ENCODE measurements around the gene TMPRSS15. TPM values are rescaled to one million over a fixed set of nuclear protein-coding genes. Genes with fewer than 3 reads are reported as not detected.

The TMPRSS15 gene
- total RNA-seq, 1 experiment from 2014 or later = 1.4 TPM

GRCh38 chr21:18244671-18245463 lies 158.7 kb downstream of the TMPRSS15 start, which contains the start of gene CHODL:
CHODL (plus strand) TSS chr21:18244833; CDS start chr21:18245224, 391 bp downstream.
- DNase-seq (ENCODE audit: low spot score) = no peak

DNA sequence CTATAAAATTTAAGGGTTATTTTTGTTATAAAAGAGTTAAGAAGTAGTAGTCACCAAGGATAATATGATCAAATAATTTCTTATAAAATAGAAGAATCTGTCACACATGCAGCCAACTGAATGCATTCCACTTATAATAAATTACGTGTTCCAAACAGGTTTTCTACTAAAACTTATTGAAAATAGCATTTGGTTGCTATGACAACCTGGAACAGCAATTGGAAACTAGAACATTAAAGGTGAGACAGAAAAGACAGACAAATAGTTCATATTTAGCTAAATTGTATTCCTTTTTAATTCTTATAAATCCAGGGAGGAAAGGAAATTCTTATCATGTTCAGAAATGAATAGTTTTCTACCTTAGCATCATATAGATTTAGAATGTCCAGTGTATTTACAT lies 168.0 kb downstream of the TMPRSS15 start:
- DNase-seq (ENCODE audit: low spot score) = no peak

GRCh38 chr21:18228060-18228739 lies 175.4 kb downstream of the TMPRSS15 start:
- DNase-seq (ENCODE audit: low spot score) = no peak

- DNase-seq (ENCODE audit: low spot score) = no peak
Observed at GRCh38 chr21:18222346-18222745, 181.2 kb downstream of the TMPRSS15 start.

GRCh38 chr21:18220498-18220897 lies 183.1 kb downstream of the TMPRSS15 start:
- no peak for DNase-seq (ENCODE audit: low spot score)

Other genes with a start within 250 kb of the TMPRSS15 start
- 0.17 and 0.35 TPM in 2 replicates for gene CHODL, start 159.0 kb downstream of the TMPRSS15 start, total RNA-seq (2014; rRNA removed; shearing (Covaris generic))

All from H4 (cell line).